Measurements from ENCODE around the gene AQP12B. TPM values are rescaled to one million over a fixed set of nuclear protein-coding genes. Genes with fewer than 3 reads are reported as not detected.

Gene AQP12B
- polyA plus RNA-seq, 1 donor (not counting 4 experiments of a cell fraction or from before 2014, with no cell fraction given), result not detected

DNA sequence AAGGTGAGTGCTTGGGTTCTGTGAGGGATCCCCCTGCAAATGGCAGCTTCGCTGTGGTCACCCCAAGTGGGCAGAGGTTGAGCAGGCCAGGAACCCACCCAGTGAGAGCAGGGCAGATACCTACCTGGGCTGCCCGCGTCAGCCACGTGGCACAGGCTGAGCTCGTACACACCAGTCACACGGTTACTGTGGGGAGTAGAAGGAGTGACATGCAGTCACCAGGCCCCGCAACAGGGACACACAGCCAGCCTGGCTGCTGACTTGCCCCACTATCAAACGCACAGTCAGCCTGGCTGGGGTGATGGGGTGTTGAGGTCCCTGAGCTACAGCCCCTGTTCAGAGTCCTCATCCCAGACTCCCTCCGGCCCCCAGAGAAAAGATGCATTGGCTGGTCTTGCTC lies 41.2 kb upstream of the AQP12B start:
- Histone ChIP-seq H3K4me2 (ENCODE audit: control insufficient read depth, extremely low read depth, insufficient read depth, low read depth, low read length) (no peak overlapping the region), H3K27me3 (ENCODE audit: control insufficient read depth, extremely low read depth, insufficient read depth, low read length) (no peaks in the 10 kb centered on the region), H3K9me3 (ENCODE audit: control insufficient read depth, low read depth, low read length) (no peaks in the 10 kb centered on the region), H4K20me1 (ENCODE audit: control insufficient read depth, extremely low read depth, insufficient read depth, low read length) (no peaks in the 10 kb centered on the region), H3K4me1 (ENCODE audit: control insufficient read depth, extremely low read depth, insufficient read depth, low read length) (no peaks in the 10 kb centered on the region), H3K4me3 (ENCODE audit: control insufficient read depth in 2 of 3, extremely low read depth in 1 of 3, insufficient read depth in 2 of 3, low read depth in 1 of 3, low read length in 3 of 3) (no peak overlapping the region), H3K36me3 (ENCODE audit: control insufficient read depth in 2 of 2, extremely low read depth in 1 of 2, insufficient read depth in 2 of 2, low read length in 2 of 2) (no peaks in the 10 kb centered on the region), H3K79me2 (ENCODE audit: control insufficient read depth, insufficient read depth, low read length) (no peaks in the 10 kb centered on the region), H3K9me1 (ENCODE audit: control insufficient read depth, extremely low read depth, insufficient read depth, low read length) (no peaks in the 10 kb centered on the region), H3K27ac (ENCODE audit: control insufficient read depth, insufficient read depth, low read length) (no peak overlapping the region), H2AFZ (ENCODE audit: control insufficient read depth, low read length) (no peak overlapping the region), H3K9ac (ENCODE audit: control insufficient read depth, extremely low read depth, insufficient read depth, low read length) (no peak overlapping the region)
- DNase-seq (ENCODE audit: low read depth, low spot score), result no peak
- FAIRE-seq, result no peak
- dilution Hi-C loops (cut with MboI; ENCODE audit: extremely low pct_ligation_motif_present, low sequenced_read_pairs), result no loop called here
- TF ChIP-seq, protein P1, sequence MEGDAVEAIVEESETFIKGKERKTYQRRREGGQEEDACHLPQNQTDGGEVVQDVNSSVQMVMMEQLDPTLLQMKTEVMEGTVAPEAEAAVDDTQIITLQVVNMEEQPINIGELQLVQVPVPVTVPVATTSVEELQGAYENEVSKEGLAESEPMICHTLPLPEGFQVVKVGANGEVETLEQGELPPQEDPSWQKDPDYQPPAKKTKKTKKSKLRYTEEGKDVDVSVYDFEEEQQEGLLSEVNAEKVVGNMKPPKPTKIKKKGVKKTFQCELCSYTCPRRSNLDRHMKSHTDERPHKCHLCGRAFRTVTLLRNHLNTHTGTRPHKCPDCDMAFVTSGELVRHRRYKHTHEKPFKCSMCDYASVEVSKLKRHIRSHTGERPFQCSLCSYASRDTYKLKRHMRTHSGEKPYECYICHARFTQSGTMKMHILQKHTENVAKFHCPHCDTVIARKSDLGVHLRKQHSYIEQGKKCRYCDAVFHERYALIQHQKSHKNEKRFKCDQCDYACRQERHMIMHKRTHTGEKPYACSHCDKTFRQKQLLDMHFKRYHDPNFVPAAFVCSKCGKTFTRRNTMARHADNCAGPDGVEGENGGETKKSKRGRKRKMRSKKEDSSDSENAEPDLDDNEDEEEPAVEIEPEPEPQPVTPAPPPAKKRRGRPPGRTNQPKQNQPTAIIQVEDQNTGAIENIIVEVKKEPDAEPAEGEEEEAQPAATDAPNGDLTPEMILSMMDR (optimal IDR thresholded peaks at IDR 0.05 in 1 of 3, IDR thresholded peaks at IDR 0.05 in 1 of 3, conservative IDR thresholded peaks at IDR 0.05 in 1 of 3; ENCODE audit: extremely low read depth in 1 of 3, insufficient read depth in 2 of 3, low read length in 3 of 3), result no peak
- no peak for TF ChIP-seq EZH2 (IDR thresholded peaks at IDR 0.05; ENCODE audit: low read length)

DNA sequence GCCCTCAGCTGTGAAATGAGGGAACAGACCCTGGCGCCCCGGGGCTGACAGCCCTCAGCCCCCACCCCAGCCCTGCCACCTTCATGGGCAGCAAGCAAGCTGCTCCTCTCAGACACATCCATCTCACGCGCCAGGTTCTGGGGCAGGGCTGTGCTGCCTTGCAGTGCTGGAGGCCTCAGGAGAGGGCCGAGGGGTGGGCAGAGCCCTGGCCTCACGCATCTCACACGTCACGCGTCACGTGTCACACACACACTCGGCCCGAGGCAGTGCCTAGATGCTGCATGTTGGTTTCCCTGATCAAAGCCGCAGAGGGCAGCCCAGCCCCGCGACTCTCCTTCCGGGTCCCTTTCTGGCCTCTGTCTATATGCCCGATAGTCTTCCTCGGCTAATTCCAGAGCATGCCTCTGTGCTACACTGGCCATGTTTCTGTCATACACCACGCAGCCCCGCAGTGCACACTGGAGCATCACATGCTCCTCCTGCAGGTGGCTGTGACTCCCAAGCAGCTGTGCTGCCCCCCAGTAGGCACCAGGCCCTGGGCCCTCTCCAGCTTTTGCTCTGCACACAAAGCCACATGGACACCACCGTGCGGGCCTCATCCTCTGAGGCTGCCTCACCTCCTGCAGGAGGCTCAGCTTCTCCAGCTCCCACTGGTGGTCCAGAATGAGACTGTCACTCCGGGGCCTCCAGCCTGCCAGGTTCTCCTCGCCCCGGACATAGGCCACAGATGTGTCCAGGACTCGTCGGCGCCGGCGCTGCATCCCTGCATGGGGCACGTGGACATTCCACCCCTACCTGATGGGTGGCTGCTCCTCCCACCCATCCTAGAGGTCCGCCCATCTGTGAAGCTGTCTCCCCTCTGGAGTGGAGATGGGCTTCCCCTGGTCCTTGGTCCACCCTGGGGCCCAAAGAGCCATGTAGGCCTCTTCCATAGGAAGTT lies 40.4 kb upstream of the AQP12B start:
- FAIRE-seq (no peak), DNase-seq (ENCODE audit: low read depth, low spot score) (no peak)
- Histone ChIP-seq H2AFZ (ENCODE audit: control insufficient read depth, low read length) (no peak overlapping the region), H3K9me3 (ENCODE audit: control insufficient read depth, low read depth, low read length) (no peaks in the 10 kb centered on the region), H3K79me2 (ENCODE audit: control insufficient read depth, insufficient read depth, low read length) (no peaks in the 10 kb centered on the region), H3K4me3 (ENCODE audit: control insufficient read depth in 2 of 3, extremely low read depth in 1 of 3, insufficient read depth in 2 of 3, low read depth in 1 of 3, low read length in 3 of 3) (no peak overlapping the region), H3K9ac (ENCODE audit: control insufficient read depth, extremely low read depth, insufficient read depth, low read length) (no peak overlapping the region), H3K27me3 (ENCODE audit: control insufficient read depth, extremely low read depth, insufficient read depth, low read length) (no peaks in the 10 kb centered on the region), H3K36me3 (ENCODE audit: control insufficient read depth in 2 of 2, extremely low read depth in 1 of 2, insufficient read depth in 2 of 2, low read length in 2 of 2) (no peaks in the 10 kb centered on the region), H3K4me2 (ENCODE audit: control insufficient read depth, extremely low read depth, insufficient read depth, low read depth, low read length) (no peak overlapping the region), H3K9me1 (ENCODE audit: control insufficient read depth, extremely low read depth, insufficient read depth, low read length) (no peaks in the 10 kb centered on the region), H3K4me1 (ENCODE audit: control insufficient read depth, extremely low read depth, insufficient read depth, low read length) (no peaks in the 10 kb centered on the region), H3K27ac (ENCODE audit: control insufficient read depth, insufficient read depth, low read length) (no peak overlapping the region), H4K20me1 (ENCODE audit: control insufficient read depth, extremely low read depth, insufficient read depth, low read length) (no peaks in the 10 kb centered on the region)
- TF ChIP-seq, protein P1 (optimal IDR thresholded peaks at IDR 0.05 in 1 of 3, IDR thresholded peaks at IDR 0.05 in 1 of 3, conservative IDR thresholded peaks at IDR 0.05 in 1 of 3; ENCODE audit: extremely low read depth in 1 of 3, insufficient read depth in 2 of 3, low read length in 3 of 3), result no peak
- TF ChIP-seq EZH2 (IDR thresholded peaks at IDR 0.05; ENCODE audit: low read length), result no peak
- dilution Hi-C loops (cut with MboI; ENCODE audit: extremely low pct_ligation_motif_present, low sequenced_read_pairs), result no loop called here
